SH-SY5Y (cell line): ENCODE data around the gene SLC25A51.

Experiments
- GATA2 ChIP-seq: IDR thresholded peaks from 2 replicates; pipeline ENCODE4 v1.6.1; 2011; ENCODE audit warnings: mild to moderate bottlenecking, low read depth, low read length
- GATA3 ChIP-seq: IDR thresholded peaks from 2 replicates; pipeline ENCODE4 v1.6.1; 2011; ENCODE audit warnings: low read depth, mild to moderate bottlenecking, low read length, moderate library complexity

- TF ChIP-seq GATA3 (no peak), GATA2 (no peak)
Measured at GRCh38 chr9:37876376-37876775, 27.6 kb downstream of the SLC25A51 start.
